Measurements from ENCODE around the gene PTPN1.
"Not testable (repeated sequence)": the region's sequence is repeated elsewhere in the genome, so short reads cannot be mapped to it uniquely, and the experiment has no call there.

Gene PTPN1

GRCh38 chr20:50534567-50534966 is 24.4 kb downstream of the PTPN1 start:
- no peak for FAIRE-seq

GRCh38 chr20:50535162-50535561 is 25.0 kb downstream of the PTPN1 start:
- no peak for FAIRE-seq

- FAIRE-seq = no peak
Measured at GRCh38 chr20:50536333-50536732, 26.1 kb downstream of the PTPN1 start.

- no peak for FAIRE-seq
Measured at GRCh38 chr20:50537546-50538201, 27.5 kb downstream of the PTPN1 start.

GRCh38 chr20:50538276-50538675 is 28.1 kb downstream of the PTPN1 start:
- FAIRE-seq = no peak

GRCh38 chr20:50539798-50540197 is 29.6 kb downstream of the PTPN1 start:
- not testable (repeated sequence) for FAIRE-seq

- FAIRE-seq = no peak
Measured at GRCh38 chr20:50540620-50541605, 30.7 kb downstream of the PTPN1 start.

- FAIRE-seq = no peak
Measured at GRCh38 chr20:50541606-50542041, 31.4 kb downstream of the PTPN1 start.

- FAIRE-seq = no peak
Measured at GRCh38 chr20:50543326-50543725, 33.1 kb downstream of the PTPN1 start.

GRCh38 chr20:50545126-50545525 is 34.9 kb downstream of the PTPN1 start:
- FAIRE-seq = no peak

GRCh38 chr20:50546729-50547314 is 36.6 kb downstream of the PTPN1 start:
- FAIRE-seq = no peak

- no peak for FAIRE-seq
Measured at GRCh38 chr20:50547964-50548363, 37.8 kb downstream of the PTPN1 start.

GRCh38 chr20:50548396-50548795 is 38.2 kb downstream of the PTPN1 start:
- no peak for FAIRE-seq

- no peak for FAIRE-seq
Measured at GRCh38 chr20:50550531-50550930, 40.3 kb downstream of the PTPN1 start.

GRCh38 chr20:50551288-50551687 is 41.1 kb downstream of the PTPN1 start:
- no peak for FAIRE-seq

GRCh38 chr20:50552979-50553378 is 42.8 kb downstream of the PTPN1 start:
- FAIRE-seq = no peak

- no peak for FAIRE-seq
Measured at GRCh38 chr20:50554694-50555579, 44.8 kb downstream of the PTPN1 start.

- no peak for FAIRE-seq
Measured at GRCh38 chr20:50555662-50556061, 45.5 kb downstream of the PTPN1 start.

GRCh38 chr20:50557549-50558134 is 47.5 kb downstream of the PTPN1 start:
- no peak for FAIRE-seq

- no peak for FAIRE-seq
Measured at GRCh38 chr20:50558483-50558925, 48.3 kb downstream of the PTPN1 start.

GRCh38 chr20:50559149-50559548 is 49.0 kb downstream of the PTPN1 start:
- no peak for FAIRE-seq
